HEK293 (cell line): ENCODE results near the gene PTS.
A peak's percentile ranks its signal among the peaks of the same experiment; 100 is the strongest.

ENCODE experiments used
- GFI1B ChIP-seq: fragments of 450-650 bp; formaldehyde crosslinking; IDR thresholded peaks from 2 replicates; pipeline ENCODE4 v1.5.1; 2016; ENCODE audit warnings: missing biosample characterization, missing genetic modification characterization
- GLIS1 ChIP-seq: fragments of 450-650 bp; formaldehyde crosslinking; IDR thresholded peaks from 2 replicates; pipeline ENCODE4 v1.5.1; 2016; ENCODE audit warnings: missing biosample characterization, missing genetic modification characterization
- IKZF3 ChIP-seq: fragments of 450-650 bp; IDR thresholded peaks from 2 replicates; pipeline ENCODE4 v1.5.0; 2018; ENCODE audit warnings: missing biosample characterization, mild to moderate bottlenecking, missing genetic modification characterization, moderate library complexity
- KLF16 ChIP-seq: fragments of 450-650 bp; formaldehyde crosslinking; IDR thresholded peaks from 2 replicates; pipeline ENCODE4 v1.5.1; 2017; ENCODE audit warnings: missing biosample characterization, missing genetic modification characterization
- OVOL3 ChIP-seq: fragments of 450-650 bp; formaldehyde crosslinking; IDR thresholded peaks from 2 replicates; pipeline ENCODE4 v1.5.1; 2016; ENCODE audit warnings: missing biosample characterization, missing genetic modification characterization
- RBAK ChIP-seq: fragments of 450-650 bp; formaldehyde crosslinking; IDR thresholded peaks from 2 replicates; pipeline ENCODE4 v1.5.1; 2016; ENCODE audit warnings: missing biosample characterization, missing genetic modification characterization
- SCRT2 ChIP-seq: fragments of 450-650 bp; formaldehyde crosslinking; IDR thresholded peaks from 2 replicates; pipeline ENCODE4 v1.5.1; 2016; ENCODE audit warnings: missing biosample characterization, missing genetic modification characterization
- ZBTB20 ChIP-seq: fragments of 450-650 bp; formaldehyde crosslinking; IDR thresholded peaks from 2 replicates; pipeline ENCODE4 v1.5.1; 2016; ENCODE audit warnings: missing biosample characterization, missing genetic modification characterization
- ZNF114 ChIP-seq: fragments of 450-650 bp; formaldehyde crosslinking; IDR thresholded peaks from 2 replicates; pipeline ENCODE4 v1.5.0; 2017; ENCODE audit warnings: missing biosample characterization, missing genetic modification characterization
- ZNF146 ChIP-seq: fragments of 450-650 bp; formaldehyde crosslinking; IDR thresholded peaks from 2 replicates; pipeline ENCODE4 v1.5.1; 2016; ENCODE audit warnings: missing biosample characterization, missing genetic modification characterization
- ZNF157 ChIP-seq: fragments of 450-650 bp; formaldehyde crosslinking; IDR thresholded peaks from 2 replicates; pipeline ENCODE4 v1.5.1; 2016; ENCODE audit warnings: missing biosample characterization, missing genetic modification characterization
- ZNF175 ChIP-seq: fragments of 450-650 bp; formaldehyde crosslinking; IDR thresholded peaks from 2 replicates; pipeline ENCODE4 v1.5.1; 2016; ENCODE audit warnings: missing biosample characterization, missing genetic modification characterization
- ZNF19 ChIP-seq: fragments of 450-650 bp; formaldehyde crosslinking; IDR thresholded peaks from 2 replicates; pipeline ENCODE4; 2016; ENCODE audit warnings: missing biosample characterization, missing genetic modification characterization, low read depth
- ZNF211 ChIP-seq: fragments of 450-650 bp; formaldehyde crosslinking; IDR thresholded peaks from 2 replicates; pipeline ENCODE4 v1.5.1; 2016; ENCODE audit warnings: low read depth, missing biosample characterization, missing genetic modification characterization
- ZNF24 ChIP-seq: fragments of 450-650 bp; formaldehyde crosslinking; IDR thresholded peaks from 2 replicates; pipeline ENCODE4 v1.5.1; 2016; ENCODE audit warnings: missing biosample characterization, missing genetic modification characterization
- ZNF248 ChIP-seq: fragments of 450-650 bp; formaldehyde crosslinking; IDR thresholded peaks from 2 replicates; pipeline ENCODE4 v1.5.1; 2017; ENCODE audit warnings: missing biosample characterization, missing genetic modification characterization
- ZNF266 ChIP-seq: fragments of 450-650 bp; formaldehyde crosslinking; IDR thresholded peaks from 2 replicates; pipeline ENCODE4 v1.5.1; 2016; ENCODE audit warnings: missing biosample characterization, missing genetic modification characterization, low read depth
- ZNF335 ChIP-seq: fragments of 450-650 bp; formaldehyde crosslinking; conservative IDR thresholded peaks from 2 replicates; pipeline ENCODE4 v1.5.1; 2016; ENCODE audit warnings: missing biosample characterization, missing genetic modification characterization
- ZNF354C ChIP-seq: fragments of 450-650 bp; formaldehyde crosslinking; IDR thresholded peaks from 2 replicates; pipeline ENCODE4 v1.5.1; 2016; ENCODE audit warnings: missing biosample characterization, missing genetic modification characterization, low read depth, borderline replicate concordance
- ZNF433 ChIP-seq: fragments of 450-650 bp; formaldehyde crosslinking; IDR thresholded peaks from 2 replicates; pipeline ENCODE4 v1.5.1; 2016; ENCODE audit warnings: missing biosample characterization, missing genetic modification characterization, low read depth
- ZNF510 ChIP-seq: fragments of 450-650 bp; formaldehyde crosslinking; IDR thresholded peaks from 2 replicates; pipeline ENCODE4 v1.5.1; 2018; ENCODE audit warnings: mild to moderate bottlenecking, missing genetic modification characterization, missing biosample characterization; ENCODE audit not compliant: insufficient replicate concordance
- ZNF521 ChIP-seq: fragments of 450-650 bp; formaldehyde crosslinking; IDR thresholded peaks from 2 replicates; pipeline ENCODE4 v1.5.1; 2017; ENCODE audit warnings: missing biosample characterization, mild to moderate bottlenecking, missing genetic modification characterization
- ZNF560 ChIP-seq: fragments of 450-650 bp; formaldehyde crosslinking; IDR thresholded peaks from 2 replicates; pipeline ENCODE4 v1.5.1; 2017; ENCODE audit warnings: missing biosample characterization, missing genetic modification characterization, borderline replicate concordance
- ZNF621 ChIP-seq: fragments of 450-650 bp; formaldehyde crosslinking; IDR thresholded peaks from 2 replicates; pipeline ENCODE4 v1.5.1; 2017; ENCODE audit warnings: missing biosample characterization, missing genetic modification characterization
- ZNF624 ChIP-seq: fragments of 450-650 bp; formaldehyde crosslinking; IDR thresholded peaks from 2 replicates; pipeline ENCODE4 v1.5.1; 2017; ENCODE audit warnings: missing biosample characterization, missing genetic modification characterization
- TF ChIP-seq, protein P1 (sequence below): fragments of 450-650 bp; formaldehyde crosslinking; IDR thresholded peaks from 2 replicates; pipeline ENCODE4 v1.5.1; 2016; ENCODE audit warnings: missing biosample characterization, missing genetic modification characterization, borderline replicate concordance
- TF ChIP-seq, protein P2 (sequence below): fragments of 450-650 bp; formaldehyde crosslinking; IDR thresholded peaks from 2 replicates; pipeline ENCODE4 v1.5.1; 2016; ENCODE audit warnings: missing biosample characterization, missing genetic modification characterization
- TF ChIP-seq, protein P3 (sequence below): fragments of 450-650 bp; formaldehyde crosslinking; conservative IDR thresholded peaks from 2 replicates; pipeline ENCODE4 v1.5.1; 2016; ENCODE audit warnings: low read depth, missing biosample characterization, missing genetic modification characterization
- TF ChIP-seq, protein P4 (sequence below): fragments of 450-650 bp; formaldehyde crosslinking; IDR thresholded peaks from 2 replicates; pipeline ENCODE4 v1.5.1; 2016; ENCODE audit warnings: missing biosample characterization, missing genetic modification characterization, borderline replicate concordance

Gene PTS

DNA sequence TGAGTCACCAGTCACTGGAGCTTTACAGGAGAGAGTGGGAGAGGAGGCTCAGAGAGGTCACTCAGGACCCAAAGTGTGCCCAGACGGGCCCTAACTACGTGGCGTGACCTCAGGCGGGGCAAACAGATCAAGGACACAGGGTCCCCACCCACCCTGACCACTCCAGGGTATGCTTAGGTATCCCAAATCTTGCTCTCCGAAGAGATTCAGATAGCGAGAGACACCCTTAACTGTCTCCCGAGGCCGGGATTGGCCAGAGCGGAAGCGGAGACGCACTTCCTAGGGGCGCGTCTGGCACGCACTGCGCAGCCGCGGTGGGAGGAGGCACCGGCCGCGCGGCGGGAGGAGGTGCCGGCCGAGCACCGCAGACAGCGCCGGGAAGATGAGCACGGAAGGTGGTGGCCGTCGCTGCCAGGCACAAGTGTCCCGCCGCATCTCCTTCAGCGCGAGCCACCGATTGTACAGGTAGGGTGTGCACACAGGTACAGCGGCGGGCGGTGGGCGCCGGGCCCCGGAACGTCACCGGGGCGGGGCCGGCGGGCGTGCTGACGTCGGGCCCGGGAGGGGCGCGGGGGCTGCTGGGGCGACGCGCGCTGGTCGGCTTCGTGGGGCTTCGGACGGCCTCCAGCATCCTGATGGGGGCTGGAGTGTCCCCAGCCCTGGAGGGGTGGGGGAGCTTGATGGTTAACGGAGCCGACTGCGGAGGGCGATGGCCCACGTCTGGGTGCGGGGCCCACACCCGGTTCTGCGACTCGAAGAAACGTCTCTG, at the start of gene PTS (continued):
- TF ChIP-seq, protein P1, sequence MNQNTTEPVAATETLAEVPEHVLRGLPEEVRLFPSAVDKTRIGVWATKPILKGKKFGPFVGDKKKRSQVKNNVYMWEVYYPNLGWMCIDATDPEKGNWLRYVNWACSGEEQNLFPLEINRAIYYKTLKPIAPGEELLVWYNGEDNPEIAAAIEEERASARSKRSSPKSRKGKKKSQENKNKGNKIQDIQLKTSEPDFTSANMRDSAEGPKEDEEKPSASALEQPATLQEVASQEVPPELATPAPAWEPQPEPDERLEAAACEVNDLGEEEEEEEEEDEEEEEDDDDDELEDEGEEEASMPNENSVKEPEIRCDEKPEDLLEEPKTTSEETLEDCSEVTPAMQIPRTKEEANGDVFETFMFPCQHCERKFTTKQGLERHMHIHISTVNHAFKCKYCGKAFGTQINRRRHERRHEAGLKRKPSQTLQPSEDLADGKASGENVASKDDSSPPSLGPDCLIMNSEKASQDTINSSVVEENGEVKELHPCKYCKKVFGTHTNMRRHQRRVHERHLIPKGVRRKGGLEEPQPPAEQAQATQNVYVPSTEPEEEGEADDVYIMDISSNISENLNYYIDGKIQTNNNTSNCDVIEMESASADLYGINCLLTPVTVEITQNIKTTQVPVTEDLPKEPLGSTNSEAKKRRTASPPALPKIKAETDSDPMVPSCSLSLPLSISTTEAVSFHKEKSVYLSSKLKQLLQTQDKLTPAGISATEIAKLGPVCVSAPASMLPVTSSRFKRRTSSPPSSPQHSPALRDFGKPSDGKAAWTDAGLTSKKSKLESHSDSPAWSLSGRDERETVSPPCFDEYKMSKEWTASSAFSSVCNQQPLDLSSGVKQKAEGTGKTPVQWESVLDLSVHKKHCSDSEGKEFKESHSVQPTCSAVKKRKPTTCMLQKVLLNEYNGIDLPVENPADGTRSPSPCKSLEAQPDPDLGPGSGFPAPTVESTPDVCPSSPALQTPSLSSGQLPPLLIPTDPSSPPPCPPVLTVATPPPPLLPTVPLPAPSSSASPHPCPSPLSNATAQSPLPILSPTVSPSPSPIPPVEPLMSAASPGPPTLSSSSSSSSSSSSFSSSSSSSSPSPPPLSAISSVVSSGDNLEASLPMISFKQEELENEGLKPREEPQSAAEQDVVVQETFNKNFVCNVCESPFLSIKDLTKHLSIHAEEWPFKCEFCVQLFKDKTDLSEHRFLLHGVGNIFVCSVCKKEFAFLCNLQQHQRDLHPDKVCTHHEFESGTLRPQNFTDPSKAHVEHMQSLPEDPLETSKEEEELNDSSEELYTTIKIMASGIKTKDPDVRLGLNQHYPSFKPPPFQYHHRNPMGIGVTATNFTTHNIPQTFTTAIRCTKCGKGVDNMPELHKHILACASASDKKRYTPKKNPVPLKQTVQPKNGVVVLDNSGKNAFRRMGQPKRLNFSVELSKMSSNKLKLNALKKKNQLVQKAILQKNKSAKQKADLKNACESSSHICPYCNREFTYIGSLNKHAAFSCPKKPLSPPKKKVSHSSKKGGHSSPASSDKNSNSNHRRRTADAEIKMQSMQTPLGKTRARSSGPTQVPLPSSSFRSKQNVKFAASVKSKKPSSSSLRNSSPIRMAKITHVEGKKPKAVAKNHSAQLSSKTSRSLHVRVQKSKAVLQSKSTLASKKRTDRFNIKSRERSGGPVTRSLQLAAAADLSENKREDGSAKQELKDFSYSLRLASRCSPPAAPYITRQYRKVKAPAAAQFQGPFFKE (tag by site-specific recombination), result no peak
- no peak for TF ChIP-seq ZNF211
- TF ChIP-seq ZNF521 (tag by site-specific recombination), result no peak
- TF ChIP-seq ZNF510 (tag by site-specific recombination), result no peak
- no peak for TF ChIP-seq IKZF3 (tag by site-specific recombination)
- no peak for TF ChIP-seq SCRT2 (tag by site-specific recombination)
- TF ChIP-seq ZBTB20 (tag by site-specific recombination), result peak; percentile 74; the same call in 1 of the 2 replicates
- TF ChIP-seq, protein P2, sequence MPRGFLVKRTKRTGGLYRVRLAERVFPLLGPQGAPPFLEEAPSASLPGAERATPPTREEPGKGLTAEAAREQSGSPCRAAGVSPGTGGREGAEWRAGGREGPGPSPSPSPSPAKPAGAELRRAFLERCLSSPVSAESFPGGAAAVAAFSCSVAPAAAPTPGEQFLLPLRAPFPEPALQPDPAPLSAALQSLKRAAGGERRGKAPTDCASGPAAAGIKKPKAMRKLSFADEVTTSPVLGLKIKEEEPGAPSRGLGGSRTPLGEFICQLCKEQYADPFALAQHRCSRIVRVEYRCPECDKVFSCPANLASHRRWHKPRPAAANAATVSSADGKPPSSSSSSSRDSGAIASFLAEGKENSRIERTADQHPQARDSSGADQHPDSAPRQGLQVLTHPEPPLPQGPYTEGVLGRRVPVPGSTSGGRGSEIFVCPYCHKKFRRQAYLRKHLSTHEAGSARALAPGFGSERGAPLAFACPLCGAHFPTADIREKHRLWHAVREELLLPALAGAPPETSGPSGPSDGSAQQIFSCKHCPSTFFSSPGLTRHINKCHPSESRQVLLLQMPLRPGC (tag by site-specific recombination), result no peak
- no peak for TF ChIP-seq OVOL3 (tag by site-specific recombination)
- TF ChIP-seq GFI1B, result no peak
- no peak for TF ChIP-seq ZNF266
- TF ChIP-seq, protein P3, sequence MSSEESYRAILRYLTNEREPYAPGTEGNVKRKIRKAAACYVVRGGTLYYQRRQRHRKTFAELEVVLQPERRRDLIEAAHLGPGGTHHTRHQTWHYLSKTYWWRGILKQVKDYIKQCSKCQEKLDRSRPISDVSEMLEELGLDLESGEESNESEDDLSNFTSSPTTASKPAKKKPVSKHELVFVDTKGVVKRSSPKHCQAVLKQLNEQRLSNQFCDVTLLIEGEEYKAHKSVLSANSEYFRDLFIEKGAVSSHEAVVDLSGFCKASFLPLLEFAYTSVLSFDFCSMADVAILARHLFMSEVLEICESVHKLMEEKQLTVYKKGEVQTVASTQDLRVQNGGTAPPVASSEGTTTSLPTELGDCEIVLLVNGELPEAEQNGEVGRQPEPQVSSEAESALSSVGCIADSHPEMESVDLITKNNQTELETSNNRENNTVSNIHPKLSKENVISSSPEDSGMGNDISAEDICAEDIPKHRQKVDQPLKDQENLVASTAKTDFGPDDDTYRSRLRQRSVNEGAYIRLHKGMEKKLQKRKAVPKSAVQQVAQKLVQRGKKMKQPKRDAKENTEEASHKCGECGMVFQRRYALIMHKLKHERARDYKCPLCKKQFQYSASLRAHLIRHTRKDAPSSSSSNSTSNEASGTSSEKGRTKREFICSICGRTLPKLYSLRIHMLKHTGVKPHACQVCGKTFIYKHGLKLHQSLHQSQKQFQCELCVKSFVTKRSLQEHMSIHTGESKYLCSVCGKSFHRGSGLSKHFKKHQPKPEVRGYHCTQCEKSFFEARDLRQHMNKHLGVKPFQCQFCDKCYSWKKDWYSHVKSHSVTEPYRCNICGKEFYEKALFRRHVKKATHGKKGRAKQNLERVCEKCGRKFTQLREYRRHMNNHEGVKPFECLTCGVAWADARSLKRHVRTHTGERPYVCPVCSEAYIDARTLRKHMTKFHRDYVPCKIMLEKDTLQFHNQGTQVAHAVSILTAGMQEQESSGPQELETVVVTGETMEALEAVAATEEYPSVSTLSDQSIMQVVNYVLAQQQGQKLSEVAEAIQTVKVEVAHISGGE, result 0 out of 2 replicates have a peak, but pooled peaks have one; percentile 11
- no peak for TF ChIP-seq ZNF175 (tag by site-specific recombination)
- TF ChIP-seq ZNF24 (tag by site-specific recombination), result no peak
- no peak for TF ChIP-seq ZNF624 (tag by site-specific recombination)
- TF ChIP-seq ZNF335, result peak; percentile 88
- no peak for TF ChIP-seq RBAK (tag by site-specific recombination)
- peak; percentile 71; the same call in 1 of the 2 replicates for TF ChIP-seq KLF16 (tag by site-specific recombination)
- TF ChIP-seq GLIS1, result no peak
- no peak for TF ChIP-seq ZNF146 (tag by site-specific recombination)
- no peak for TF ChIP-seq ZNF560
- no peak for TF ChIP-seq ZNF621 (tag by site-specific recombination)
- no peak for TF ChIP-seq ZNF354C (tag by site-specific recombination)
- no peak for TF ChIP-seq ZNF433 (tag by site-specific recombination)
- TF ChIP-seq ZNF157 (tag by site-specific recombination), result no peak
- TF ChIP-seq ZNF114 (tag by site-specific recombination), result no peak
- TF ChIP-seq, protein P4, sequence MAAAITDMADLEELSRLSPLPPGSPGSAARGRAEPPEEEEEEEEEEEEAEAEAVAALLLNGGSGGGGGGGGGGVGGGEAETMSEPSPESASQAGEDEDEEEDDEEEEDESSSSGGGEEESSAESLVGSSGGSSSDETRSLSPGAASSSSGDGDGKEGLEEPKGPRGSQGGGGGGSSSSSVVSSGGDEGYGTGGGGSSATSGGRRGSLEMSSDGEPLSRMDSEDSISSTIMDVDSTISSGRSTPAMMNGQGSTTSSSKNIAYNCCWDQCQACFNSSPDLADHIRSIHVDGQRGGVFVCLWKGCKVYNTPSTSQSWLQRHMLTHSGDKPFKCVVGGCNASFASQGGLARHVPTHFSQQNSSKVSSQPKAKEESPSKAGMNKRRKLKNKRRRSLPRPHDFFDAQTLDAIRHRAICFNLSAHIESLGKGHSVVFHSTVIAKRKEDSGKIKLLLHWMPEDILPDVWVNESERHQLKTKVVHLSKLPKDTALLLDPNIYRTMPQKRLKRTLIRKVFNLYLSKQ (tag by site-specific recombination), result no peak
- TF ChIP-seq ZNF19 (tag by site-specific recombination), result no peak
- TF ChIP-seq ZNF248, result no peak
